ENCODE measurements around the gene KLHDC1.

The KLHDC1 gene

DNA sequence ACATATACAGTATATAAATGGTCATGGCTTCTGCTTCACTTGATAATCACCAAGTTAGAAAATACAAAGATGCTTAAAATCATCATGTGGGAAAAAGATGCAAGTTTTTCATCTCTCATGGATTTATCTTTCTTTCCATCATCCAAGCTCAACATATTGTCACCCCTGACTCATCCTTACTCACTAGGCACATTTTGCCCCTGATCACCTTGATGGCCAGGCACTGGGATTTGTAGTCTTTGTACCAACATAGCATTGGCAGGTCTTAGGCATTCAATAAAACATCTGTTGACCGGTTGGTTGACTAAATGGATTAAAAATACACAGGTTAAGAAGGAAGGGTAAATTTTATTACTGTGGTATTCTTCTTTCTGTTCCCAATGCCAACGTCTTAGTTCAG lies 103.1 kb downstream of the KLHDC1 start:
- TF ChIP-seq, protein P1, sequence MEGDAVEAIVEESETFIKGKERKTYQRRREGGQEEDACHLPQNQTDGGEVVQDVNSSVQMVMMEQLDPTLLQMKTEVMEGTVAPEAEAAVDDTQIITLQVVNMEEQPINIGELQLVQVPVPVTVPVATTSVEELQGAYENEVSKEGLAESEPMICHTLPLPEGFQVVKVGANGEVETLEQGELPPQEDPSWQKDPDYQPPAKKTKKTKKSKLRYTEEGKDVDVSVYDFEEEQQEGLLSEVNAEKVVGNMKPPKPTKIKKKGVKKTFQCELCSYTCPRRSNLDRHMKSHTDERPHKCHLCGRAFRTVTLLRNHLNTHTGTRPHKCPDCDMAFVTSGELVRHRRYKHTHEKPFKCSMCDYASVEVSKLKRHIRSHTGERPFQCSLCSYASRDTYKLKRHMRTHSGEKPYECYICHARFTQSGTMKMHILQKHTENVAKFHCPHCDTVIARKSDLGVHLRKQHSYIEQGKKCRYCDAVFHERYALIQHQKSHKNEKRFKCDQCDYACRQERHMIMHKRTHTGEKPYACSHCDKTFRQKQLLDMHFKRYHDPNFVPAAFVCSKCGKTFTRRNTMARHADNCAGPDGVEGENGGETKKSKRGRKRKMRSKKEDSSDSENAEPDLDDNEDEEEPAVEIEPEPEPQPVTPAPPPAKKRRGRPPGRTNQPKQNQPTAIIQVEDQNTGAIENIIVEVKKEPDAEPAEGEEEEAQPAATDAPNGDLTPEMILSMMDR (IDR thresholded peaks at IDR 0.05; ENCODE audit: control insufficient read depth, extremely low read depth, insufficient read depth) = no peak
- H3K4me3 ChIP-seq (ENCODE audit: low read depth, low read length) = no peak overlapping the region
- DNase-seq (ENCODE audit: low read depth) = no peak

All from LNCaP clone FGC (cell line).